Activated CD4-positive, alpha-beta memory T cell treated with anti-CD3 and anti-CD28 coated beads for 36 hours (primary cell): ENCODE data around the gene ZNF140. TPM values are rescaled to one million over a fixed set of nuclear protein-coding genes. Genes with fewer than 3 reads are reported as not detected.

ENCODE experiments used
- CTCF ChIA-PET: fragments of 350-600 bp; sonication (Branson Sonifier 250); formaldehyde crosslinking; loops from one replicate; lab custom pipeline; 2021; ENCODE audit warnings: antibody characterized with exemption, inconsistent platforms; lab: Charles Lee
- POLR2A ChIA-PET: fragments of 350-600 bp; sonication (Branson Sonifier 250); formaldehyde crosslinking; loops from one replicate; lab custom pipeline; 2021; ENCODE audit warnings: antibody characterized with exemption; lab: Charles Lee
- DNase-seq: peaks from one replicate; pipeline ENCODE4 v3.0.0-alpha.2; 2020
- H3K27ac Mint-ChIP-seq: one replicate; pipeline ENCODE4 v1.8.0; 2021; ENCODE audit warnings: mixed read lengths
- H3K27me3 Mint-ChIP-seq: one replicate; pipeline ENCODE4 v1.8.0; 2021; ENCODE audit warnings: mixed read lengths
- H3K36me3 Mint-ChIP-seq: one replicate; pipeline ENCODE4 v1.8.0; 2021; ENCODE audit warnings: mixed read lengths
- H3K4me1 Mint-ChIP-seq: one replicate; pipeline ENCODE4 v1.8.0; 2021; ENCODE audit warnings: low read depth, mixed read lengths
- H3K4me3 Mint-ChIP-seq: one replicate; pipeline ENCODE4 v1.8.0; 2021; ENCODE audit warnings: mild to moderate bottlenecking, mixed read lengths
- H3K9me3 Mint-ChIP-seq: one replicate; pipeline ENCODE4 v1.8.0; 2021; ENCODE audit warnings: mixed read lengths
- intact Hi-C: fragments of 100-400 bp; cut with micrococcal nuclease; formaldehyde crosslinking; loops from one replicate; pipeline ENCODE4 v1.15.1; 2023
- total RNA-seq, 2 experiments: library from RNA; stranded (reverse); gene quantifications; one replicate each; pipeline ENCODE4 v1.2.3, GENCODE V29; 2021

Gene ZNF140
- total RNA-seq, 2 experiments from 2014 or later = 11.8 to 14.1 TPM

DNA sequence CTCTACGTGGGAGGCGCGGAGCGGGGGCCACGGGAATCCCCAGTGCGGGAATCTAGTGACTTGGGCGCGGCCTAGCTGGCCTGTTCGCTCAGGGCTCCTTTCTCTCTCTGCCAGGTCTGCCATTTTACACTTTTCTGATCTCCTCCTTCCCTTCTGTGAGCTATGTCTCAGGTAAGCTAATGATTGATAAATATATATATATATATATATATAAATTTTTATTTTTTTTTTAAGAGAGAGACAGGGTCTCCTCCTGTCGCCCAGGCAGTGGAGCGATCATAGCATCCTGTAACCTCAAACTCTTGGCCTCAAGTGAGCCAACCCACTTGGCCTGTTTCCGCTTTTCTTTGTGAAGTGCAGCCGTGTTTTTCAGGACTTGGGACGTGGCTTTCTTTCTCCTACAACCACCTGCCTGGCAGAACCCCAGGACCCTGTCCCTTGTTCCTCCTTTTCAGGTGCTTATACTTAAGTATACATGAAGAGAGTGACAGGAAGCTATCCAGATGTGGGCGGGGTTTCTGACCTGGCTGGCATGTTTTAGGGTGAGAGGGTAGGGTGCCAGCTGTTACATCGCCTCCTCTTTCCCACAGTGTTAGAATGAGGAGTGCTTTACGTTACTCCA lies 547 bp downstream of the ZNF140 start:
- Mint-ChIP-seq H3K27me3 (no peaks in the 10 kb centered on the region), H3K4me3 (no peak overlapping the region), H3K9me3 (peaks cover 76% of the 10 kb centered on the region), H3K4me1 (peaks cover 7% of the 10 kb centered on the region), H3K36me3 (peaks cover 62% of the 10 kb centered on the region), H3K27ac (no peak overlapping the region)
- ChIA-PET POLR2A (interaction anchor here (0.7 to 1.6 kb wide), 2 partner anchors 43 to 49 kb away, joined by 3 to 5 read pairs; partner anchors contain the start of genes ZNF10, ZNF84 and ZNF891), CTCF (interaction anchor here (2.1 kb wide), 1 partner anchor 100 kb away, joined by 10 read pairs; the partner anchor contains the start of gene ZNF268)
- intact Hi-C loops = loop anchor here (2.0 kb wide), 1 partner anchor 320 kb away; the partner anchor contains the start of gene ANKLE2
- DNase-seq = peak; percentile 12

- H3K27ac Mint-ChIP-seq = no peak overlapping the region
- H3K4me1 Mint-ChIP-seq = peaks cover 7% of the 10 kb centered on the region
- H3K9me3 Mint-ChIP-seq = peaks cover 74% of the 10 kb centered on the region
- H3K36me3 Mint-ChIP-seq = peaks cover 70% of the 10 kb centered on the region
- H3K4me3 Mint-ChIP-seq = no peak overlapping the region
- POLR2A ChIA-PET = no interaction called here
- DNase-seq = no peak
- H3K27me3 Mint-ChIP-seq = no peaks in the 10 kb centered on the region
- CTCF ChIA-PET = no interaction called here
- intact Hi-C loops = no loop called here
Measured at GRCh38 chr12:133083345-133083744, 2.6 kb downstream of the ZNF140 start.

- Mint-ChIP-seq H3K4me1 (no peaks in the 10 kb centered on the region), H3K4me3 (no peak overlapping the region), H3K27me3 (no peaks in the 10 kb centered on the region), H3K27ac (no peak overlapping the region), H3K36me3 (peaks cover 92% of the 10 kb centered on the region), H3K9me3 (peaks cover 90% of the 10 kb centered on the region)
- CTCF ChIA-PET = no interaction called here
- DNase-seq = no peak
- POLR2A ChIA-PET = no interaction called here
- intact Hi-C loops = no loop called here
Measured at GRCh38 chr12:133105620-133106019, 24.9 kb downstream of the ZNF140 start.

- ChIA-PET CTCF (no interaction called here), POLR2A (no interaction called here)
- H3K27me3 Mint-ChIP-seq = no peaks in the 10 kb centered on the region
- peaks cover 90% of the 10 kb centered on the region for H3K36me3 Mint-ChIP-seq
- intact Hi-C loops = no loop called here
- DNase-seq = no peak
- H3K4me3 Mint-ChIP-seq = no peak overlapping the region
- H3K27ac Mint-ChIP-seq = no peak overlapping the region
- H3K9me3 Mint-ChIP-seq = peaks cover 90% of the 10 kb centered on the region
- no peaks in the 10 kb centered on the region for H3K4me1 Mint-ChIP-seq
Measured at GRCh38 chr12:133106253-133106652, 25.5 kb downstream of the ZNF140 start.

DNA sequence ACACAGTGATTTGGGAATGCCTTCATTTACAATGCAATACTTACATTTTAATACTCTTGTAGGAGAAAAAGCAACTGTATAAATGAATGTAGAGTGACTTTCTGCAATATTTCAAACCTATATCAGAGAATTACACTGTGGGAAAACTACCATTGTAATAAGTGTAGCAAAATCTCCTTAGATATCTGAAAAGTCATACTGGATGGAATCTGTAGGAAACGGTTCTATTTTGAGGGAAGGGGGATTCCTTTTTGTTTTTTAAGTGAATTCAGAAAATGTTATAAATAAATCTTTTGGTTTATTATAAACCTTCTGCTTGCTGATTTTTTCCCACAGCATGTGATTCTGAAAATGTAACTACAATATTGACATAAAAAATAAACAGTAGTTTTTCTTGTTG lies 26.4 kb downstream of the ZNF140 start:
- intact Hi-C loops = no loop called here
- H3K4me1 Mint-ChIP-seq = no peaks in the 10 kb centered on the region
- H3K27me3 Mint-ChIP-seq = no peaks in the 10 kb centered on the region
- peaks cover 87% of the 10 kb centered on the region for H3K9me3 Mint-ChIP-seq
- H3K27ac Mint-ChIP-seq = no peak overlapping the region
- peaks cover 83% of the 10 kb centered on the region for H3K36me3 Mint-ChIP-seq
- no peak for DNase-seq
- H3K4me3 Mint-ChIP-seq = no peak overlapping the region
- ChIA-PET CTCF (no interaction called here), POLR2A (no interaction called here)

- CTCF ChIA-PET = no interaction called here
- Mint-ChIP-seq H3K4me1 (no peaks in the 10 kb centered on the region), H3K36me3 (peaks cover 79% of the 10 kb centered on the region), H3K4me3 (no peak overlapping the region), H3K27ac (no peak overlapping the region), H3K27me3 (no peaks in the 10 kb centered on the region), H3K9me3 (peaks cover 85% of the 10 kb centered on the region)
- POLR2A ChIA-PET = no interaction called here
- intact Hi-C loops = no loop called here
- DNase-seq = no peak
Measured at GRCh38 chr12:133108150-133108549, 27.4 kb downstream of the ZNF140 start.

- Mint-ChIP-seq H3K4me1 (no peaks in the 10 kb centered on the region), H3K27ac (no peak overlapping the region), H3K4me3 (no peak overlapping the region), H3K9me3 (peaks cover 85% of the 10 kb centered on the region), H3K36me3 (peaks cover 88% of the 10 kb centered on the region), H3K27me3 (no peaks in the 10 kb centered on the region)
- CTCF ChIA-PET = no interaction called here
- POLR2A ChIA-PET = interaction anchor here (0.5 kb wide), 1 partner anchor 17 kb away, joined by 3 read pairs; no protein-coding TSS in a partner anchor
- no peak for DNase-seq
- intact Hi-C loops = no loop called here
Measured at GRCh38 chr12:133120385-133121191, 39.9 kb downstream of the ZNF140 start.

GRCh38 chr12:133124674-133125073 lies 44.0 kb downstream of the ZNF140 start:
- DNase-seq = no peak
- Mint-ChIP-seq H3K36me3 (peaks cover 89% of the 10 kb centered on the region), H3K4me3 (no peak overlapping the region), H3K27me3 (no peaks in the 10 kb centered on the region), H3K4me1 (peaks cover 3% of the 10 kb centered on the region), H3K9me3 (peaks cover 74% of the 10 kb centered on the region), H3K27ac (no peak overlapping the region)
- CTCF ChIA-PET = no interaction called here
- POLR2A ChIA-PET = no interaction called here
- intact Hi-C loops = no loop called here

GRCh38 chr12:133129368-133130037 lies 48.8 kb downstream of the ZNF140 start:
- Mint-ChIP-seq H3K4me1 (peaks cover 14% of the 10 kb centered on the region), H3K36me3 (peaks cover 78% of the 10 kb centered on the region), H3K9me3 (peaks cover 62% of the 10 kb centered on the region), H3K27ac (peak overlapping the region; percentile 96), H3K4me3 (peak overlapping the region; percentile 97), H3K27me3 (no peaks in the 10 kb centered on the region)
- ChIA-PET CTCF (interaction anchor here (1.0 kb wide), 1 partner anchor 50 kb away, joined by 4 read pairs; no protein-coding TSS in a partner anchor), POLR2A (interaction anchor here (1.0 to 1.9 kb wide), 5 partner anchors 49 to 369 kb away, joined by 3 to 9 read pairs (median 3); partner anchors contain the start of genes ZNF26 and ZNF84)
- peak; percentile 14 for DNase-seq
- intact Hi-C loops = loop anchor here (1.0 to 5.0 kb wide), 7 partner anchors 49 to 367 kb away; partner anchors contain the start of genes ANKLE2, CHFR, ZNF140 and ZNF26

DNA sequence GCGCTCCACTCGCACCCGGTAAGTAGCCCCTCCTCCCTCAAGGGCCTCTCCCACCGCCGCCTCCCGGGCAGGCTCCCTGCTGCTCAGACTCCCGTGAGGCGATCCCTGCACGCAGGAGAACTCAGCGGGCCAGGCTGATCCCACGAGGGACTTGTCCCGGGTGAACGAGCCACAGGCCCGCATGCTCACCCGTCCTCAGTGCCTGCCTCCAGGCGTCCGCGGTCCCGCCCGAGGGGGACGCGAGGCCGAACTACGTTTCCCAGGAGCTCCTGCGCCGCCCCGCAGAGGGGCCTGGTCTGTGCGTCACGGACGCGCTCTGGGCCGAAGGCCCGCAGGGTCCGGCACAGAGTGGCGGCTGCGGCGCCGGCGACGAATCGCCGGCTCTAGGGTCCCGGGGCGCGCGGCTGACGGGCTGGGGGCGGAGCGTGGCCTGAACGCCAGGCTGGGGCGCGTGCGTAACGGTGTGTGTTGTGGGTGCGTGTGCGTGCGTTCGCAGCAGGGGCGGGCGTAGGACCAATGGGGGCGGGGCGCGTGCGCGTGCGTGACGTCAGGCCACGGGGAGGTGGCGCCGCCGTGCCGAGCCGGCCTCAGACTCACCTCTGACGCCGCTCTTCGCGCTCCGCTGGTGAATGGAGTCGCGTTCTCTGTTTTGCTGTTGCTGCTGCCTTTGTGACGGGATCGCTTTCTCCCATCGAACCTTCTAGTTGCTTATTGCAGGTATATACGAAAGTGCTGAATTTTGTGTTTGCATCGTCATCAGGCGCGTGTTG lies 49.5 kb downstream of the ZNF140 start, which contains the start of the genes ZNF10 and ZNF891:
TSS of gene ZNF10 (plus strand) at position 590 of the 770 bp plus-strand sequence. CDS start 13,866 bp downstream, outside the sequence.
TSS of gene ZNF891 (minus strand) at position 237 of the 770 bp plus-strand sequence. CDS start 8,356 bp downstream, outside the sequence.
- DNase-seq = peak; percentile 98
- H3K27me3 Mint-ChIP-seq = no peaks in the 10 kb centered on the region
- peaks cover 14% of the 10 kb centered on the region for H3K4me1 Mint-ChIP-seq
- H3K9me3 Mint-ChIP-seq = peaks cover 61% of the 10 kb centered on the region
- peak within 1 kb of the TSS; percentile 96 for H3K27ac Mint-ChIP-seq
- ChIA-PET CTCF (interaction anchor here (1.0 kb wide), 1 partner anchor 50 kb away, joined by 4 read pairs; no protein-coding TSS in a partner anchor), POLR2A (interaction anchor here (1.0 to 1.9 kb wide), 6 partner anchors 49 to 370 kb away, joined by 3 to 9 read pairs (median 3); partner anchors contain the start of genes ZNF26 and ZNF84)
- H3K36me3 Mint-ChIP-seq = peaks cover 78% of the 10 kb centered on the region
- intact Hi-C loops = loop anchor here (1.0 to 5.0 kb wide), 7 partner anchors 50 to 368 kb away; partner anchors contain the start of genes ANKLE2, CHFR, ZNF140 and ZNF26
- H3K4me3 Mint-ChIP-seq = peak within 1 kb of the TSS; percentile 97

DNA sequence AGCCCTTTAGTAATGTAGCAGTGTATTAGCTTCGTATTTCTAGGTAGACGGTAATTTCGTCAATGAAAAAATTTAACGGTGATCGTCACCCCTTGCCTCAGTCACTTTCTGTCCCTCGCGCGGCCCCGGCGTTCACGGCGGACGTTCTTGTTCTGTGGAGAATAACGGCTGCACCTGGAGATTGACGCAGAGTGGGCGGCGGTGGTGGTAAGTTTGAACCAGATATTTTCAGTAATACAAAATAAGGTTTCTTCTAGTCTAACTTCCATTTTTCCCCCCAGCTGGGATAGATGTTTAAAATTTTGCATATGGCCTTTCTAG lies 50.0 kb downstream of the ZNF140 start:
- ChIA-PET POLR2A (interaction anchor here (1.4 to 1.9 kb wide), 3 partner anchors 49 to 145 kb away, joined by 3 to 9 read pairs (median 3); partner anchors contain the start of gene ZNF26), CTCF (no interaction called here)
- H3K4me3 Mint-ChIP-seq = peak overlapping the region; percentile 97
- DNase-seq = peak; percentile 63
- H3K27me3 Mint-ChIP-seq = no peaks in the 10 kb centered on the region
- peak overlapping the region; percentile 96 for H3K27ac Mint-ChIP-seq
- H3K9me3 Mint-ChIP-seq = peaks cover 61% of the 10 kb centered on the region
- peaks cover 14% of the 10 kb centered on the region for H3K4me1 Mint-ChIP-seq
- H3K36me3 Mint-ChIP-seq = peaks cover 78% of the 10 kb centered on the region
- intact Hi-C loops = loop anchor here (1.0 to 5.0 kb wide), 7 partner anchors 50 to 368 kb away; partner anchors contain the start of genes ANKLE2, CHFR, ZNF140 and ZNF26
